Upper lobe of left lung (tissue), 4 donors: ENCODE data around the gene CDK13.

Experiments
- EP300 ChIP-seq, 4 donors: sonication (generic); formaldehyde crosslinking; IDR thresholded peaks; one replicate each; pipeline ENCODE4 v1.5.1; 2017; ENCODE audit warnings: antibody characterized with exemption in 4 of 4, control low read depth in 2 of 4
- POLR2A ChIP-seq, 4 donors: fragments of 450-650 bp; IDR thresholded peaks; one replicate each; pipeline ENCODE4 v1.5.1; 2016 to 2017; ENCODE audit warnings: antibody characterized with exemption in 4 of 4, mild to moderate bottlenecking in 2 of 4

- TF ChIP-seq EP300 (IDR thresholded peaks at IDR 0.05) (no peak), POLR2A (IDR thresholded peaks at IDR 0.05) (no peak)
Measured at GRCh38 chr7:40027545-40027944, 77.5 kb downstream of the CDK13 start.
